Transverse colon (tissue), 4 donors: ENCODE measurements around the gene WDR27. TPM values are rescaled to one million over a fixed set of nuclear protein-coding genes. Genes with fewer than 3 reads are reported as not detected.

ENCODE experiments used
- DNase-seq: peaks from one replicate; pipeline ENCODE4 v3.0.0-alpha.2; 2019
- H3K27ac ChIP-seq, 4 donors: fragments of 200-600 bp; sonication (generic); 2 replicates each; pipeline ENCODE4 v1.5.1; 2016 to 2018; ENCODE audit warnings: inconsistent platforms in 4 of 4
- H3K27me3 ChIP-seq: fragments of 200-600 bp; sonication (generic); 2 replicates; pipeline ENCODE4 v1.5.1; 2017; ENCODE audit warnings: inconsistent platforms
- H3K36me3 ChIP-seq, 4 donors: fragments of 200-600 bp; sonication (generic); 2 replicates each; pipeline ENCODE4 v1.5.1; 2017 to 2019; ENCODE audit warnings: inconsistent platforms in 4 of 4
- H3K4me1 ChIP-seq, 4 donors: fragments of 200-600 bp; sonication (generic); 2 replicates each; pipeline ENCODE4 v1.5.1; 2017 to 2020; ENCODE audit warnings: inconsistent platforms in 4 of 4
- H3K4me3 ChIP-seq, 4 donors: fragments of 200-600 bp; sonication (generic); 1 replicate in 1 of 4; 2 replicates in 3 of 4; pipeline versions ENCODE4 v1.5.1 to v1.6.1; 2017 to 2019; ENCODE audit warnings: inconsistent platforms in 4 of 4
- H3K9me3 ChIP-seq, 2 donors: fragments of 200-600 bp; sonication (generic); 2 replicates each; pipeline ENCODE4 v1.5.1; 2017 to 2019; ENCODE audit warnings: inconsistent platforms in 2 of 2
- EP300 ChIP-seq: sonication (generic); formaldehyde crosslinking; IDR thresholded peaks from one replicate; pipeline ENCODE4 v1.6.1; 2017; ENCODE audit warnings: antibody characterized with exemption, low read depth
- POLR2A ChIP-seq: fragments of 450-650 bp; IDR thresholded peaks from one replicate; pipeline ENCODE4 v1.6.1; 2016; ENCODE audit warnings: antibody characterized with exemption, mild to moderate bottlenecking, moderate library complexity
- POLR2AphosphoS5 ChIP-seq, 3 donors: sonication (generic); formaldehyde crosslinking; IDR thresholded peaks; one replicate each; pipeline ENCODE4 v1.6.1; 2016; ENCODE audit warnings: antibody characterized with exemption in 3 of 3
- WGBS, 2 donors: methylation state at CpG; one replicate each; pipeline ENCODE4 v1.1.5; 2018; ENCODE audit warnings: low coverage in 1 of 2; 5-methylcytosine and 5-hydroxymethylcytosine counted together
- in situ Hi-C, 4 donors: fragments of 200-750 bp; cut with MboI; loops; one replicate each; pipeline versions ENCODE4 v1.15.0 to v1.15.1; 2017; ENCODE audit warnings: low sequenced_read_pairs in 3 of 4, low pct_ligation_motif_present in 1 of 4, low pct_unique_long_range_greater_than_20kb in 1 of 4
- intact Hi-C: fragments of 100-400 bp; cut with DNase I; formaldehyde crosslinking; loops from one replicate; pipeline ENCODE4 v1.15.1; 2023; ENCODE audit warnings: low total_unique reads
- total RNA-seq, 4 donors: library from RNA; depleted of rRNA; stranded (reverse); fragments of >200 nt; gene quantifications; one replicate each; pipeline ENCODE4 v1.1.0, GENCODE V29; 2016
- TF ChIP-seq, protein P1 (sequence below), 5 experiments: fragments of 200-600 bp in 3 of 5; fragments of 450-650 bp in 2 of 5; sonication (generic) in 3 of 5; IDR thresholded peaks; 1 replicate in 2 of 5; 2 replicates in 3 of 5; pipeline ENCODE4 v1.5.1; 2016 to 2017; ENCODE audit warnings: antibody characterized with exemption in 5 of 5, inconsistent platforms in 3 of 5, mild to moderate bottlenecking in 2 of 5, moderate library complexity in 1 of 5

Gene WDR27
- total RNA-seq, 4 donors from 2014 or later, result 44.9 to 75.0 (median 57.0) TPM

DNA sequence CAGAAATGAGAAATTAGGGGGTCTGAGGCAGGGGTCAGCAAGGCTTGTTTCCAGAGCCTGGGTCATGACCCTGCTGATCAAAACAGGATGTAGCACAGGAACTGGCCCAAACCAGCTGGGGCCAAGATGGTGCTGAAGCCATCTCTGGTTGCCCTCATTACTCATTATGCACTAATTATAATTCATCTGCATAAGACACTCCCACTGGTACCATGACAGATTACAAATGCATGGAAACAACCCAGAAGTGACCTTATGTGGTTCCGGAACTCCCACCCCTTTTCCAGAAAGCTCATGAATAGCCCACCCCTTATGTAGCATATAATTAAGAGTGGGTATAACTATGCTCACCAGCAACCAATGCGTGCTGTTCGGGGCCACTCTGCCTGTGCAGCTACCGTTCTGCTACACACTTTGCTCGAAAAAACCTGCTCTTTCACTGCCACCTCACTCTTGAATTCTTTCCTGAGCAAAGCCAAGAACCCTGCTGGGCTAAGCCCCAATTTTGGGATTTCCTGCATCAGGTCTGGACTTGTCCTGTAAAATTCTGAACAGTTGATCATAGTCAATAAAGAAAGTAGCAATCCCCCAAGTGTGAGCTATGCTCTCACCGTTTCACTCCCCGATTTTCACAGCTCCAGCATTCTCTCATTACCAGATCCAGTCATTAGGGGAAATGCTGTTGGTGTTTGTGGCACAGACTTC, 122.3 kb downstream of the WDR27 start:
- Histone ChIP-seq H3K9me3 (peaks cover 0 to 2% of the 10 kb centered on the region in 2 donors), H3K4me1 (no peaks in the 10 kb centered on the region), H3K4me3 (no peak overlapping the region), H3K36me3 (no peaks in the 10 kb centered on the region), H3K27ac (no peak overlapping the region), H3K27me3 (no peaks in the 10 kb centered on the region)
- WGBS, 2 donors, result 95 to 100% methylated on average over 2 to 7 of the region's 7 CpGs
- DNase-seq, result no peak
- in situ Hi-C loops, result no loop called here
- TF ChIP-seq EP300 (no peak), POLR2AphosphoS5 (IDR thresholded peaks at IDR 0.05) (no peak), POLR2A (no peak)
- TF ChIP-seq, protein P1, sequence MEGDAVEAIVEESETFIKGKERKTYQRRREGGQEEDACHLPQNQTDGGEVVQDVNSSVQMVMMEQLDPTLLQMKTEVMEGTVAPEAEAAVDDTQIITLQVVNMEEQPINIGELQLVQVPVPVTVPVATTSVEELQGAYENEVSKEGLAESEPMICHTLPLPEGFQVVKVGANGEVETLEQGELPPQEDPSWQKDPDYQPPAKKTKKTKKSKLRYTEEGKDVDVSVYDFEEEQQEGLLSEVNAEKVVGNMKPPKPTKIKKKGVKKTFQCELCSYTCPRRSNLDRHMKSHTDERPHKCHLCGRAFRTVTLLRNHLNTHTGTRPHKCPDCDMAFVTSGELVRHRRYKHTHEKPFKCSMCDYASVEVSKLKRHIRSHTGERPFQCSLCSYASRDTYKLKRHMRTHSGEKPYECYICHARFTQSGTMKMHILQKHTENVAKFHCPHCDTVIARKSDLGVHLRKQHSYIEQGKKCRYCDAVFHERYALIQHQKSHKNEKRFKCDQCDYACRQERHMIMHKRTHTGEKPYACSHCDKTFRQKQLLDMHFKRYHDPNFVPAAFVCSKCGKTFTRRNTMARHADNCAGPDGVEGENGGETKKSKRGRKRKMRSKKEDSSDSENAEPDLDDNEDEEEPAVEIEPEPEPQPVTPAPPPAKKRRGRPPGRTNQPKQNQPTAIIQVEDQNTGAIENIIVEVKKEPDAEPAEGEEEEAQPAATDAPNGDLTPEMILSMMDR (IDR thresholded peaks at IDR 0.05), result no peak
- intact Hi-C loops, result no loop called here

DNA sequence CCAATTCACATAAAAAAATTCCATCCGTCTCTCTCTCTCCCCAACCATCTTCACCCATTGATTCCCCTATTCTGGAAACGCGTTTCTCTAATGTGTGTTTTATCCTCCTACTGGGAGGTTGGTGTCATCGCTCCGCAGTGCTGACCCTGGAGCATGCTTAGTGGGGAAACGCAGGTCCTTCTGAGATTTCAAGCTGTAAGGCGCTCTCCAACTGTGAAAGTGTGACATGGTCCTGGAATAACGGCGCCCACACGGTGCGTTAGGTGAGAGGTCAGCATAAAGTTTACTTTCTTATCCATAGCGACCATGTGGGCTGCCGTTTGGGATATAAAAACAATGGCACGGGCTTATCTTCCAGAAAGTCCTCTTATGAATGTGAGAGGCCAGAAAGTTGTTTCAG, 123.9 kb downstream of the WDR27 start:
- in situ Hi-C loops, result no loop called here
- Histone ChIP-seq H3K27ac (no peak overlapping the region), H3K4me1 (no peaks in the 10 kb centered on the region), H3K9me3 (no peaks in the 10 kb centered on the region), H3K4me3 (peak overlapping the region in 1 of 4 donors; percentile 9), H3K27me3 (no peaks in the 10 kb centered on the region), H3K36me3 (no peaks in the 10 kb centered on the region)
- intact Hi-C loops, result no loop called here
- no peak for DNase-seq
- no peak for TF ChIP-seq POLR2A
- no peak for TF ChIP-seq EP300
- TF ChIP-seq POLR2AphosphoS5 (IDR thresholded peaks at IDR 0.05), result no peak
- TF ChIP-seq, protein P1 (IDR thresholded peaks at IDR 0.05), result no peak
- WGBS, 2 donors, result 87 to 92% methylated on average over 10 to 14 of the region's 14 CpGs

DNA sequence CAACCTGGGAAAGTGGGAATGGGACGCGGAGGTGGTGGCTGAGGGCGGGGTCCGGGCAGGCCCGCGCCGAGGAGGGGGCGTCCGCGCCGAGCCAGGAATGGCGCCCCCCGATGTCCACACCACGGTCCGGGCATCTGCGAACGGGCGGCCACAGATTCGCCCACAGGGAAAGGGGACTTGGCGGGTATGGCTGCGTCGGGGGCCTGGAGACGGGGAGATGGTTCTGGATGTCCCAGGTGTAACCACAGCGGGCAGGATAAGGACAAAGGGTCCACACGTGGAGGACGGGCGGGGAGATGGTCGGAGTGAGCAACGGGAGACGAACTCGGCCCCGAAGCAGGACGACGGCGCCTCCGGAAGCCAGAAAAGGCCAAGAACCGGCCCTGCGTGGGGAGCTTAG, 124.6 kb downstream of the WDR27 start:
- peak overlapping the region in 1 of 4 donors; percentile 9 for H3K4me3 ChIP-seq
- no peaks in the 10 kb centered on the region for H3K4me1 ChIP-seq
- H3K36me3 ChIP-seq, result no peaks in the 10 kb centered on the region
- TF ChIP-seq, protein P1 (IDR thresholded peaks at IDR 0.05), result no peak
- TF ChIP-seq EP300, result no peak
- TF ChIP-seq POLR2AphosphoS5 (IDR thresholded peaks at IDR 0.05), result no peak
- no peak for TF ChIP-seq POLR2A
- intact Hi-C loops (no loop called here), in situ Hi-C loops (no loop called here)
- H3K27me3 ChIP-seq, result no peaks in the 10 kb centered on the region
- no peaks in the 10 kb centered on the region for H3K9me3 ChIP-seq
- DNase-seq, result no peak
- H3K27ac ChIP-seq, result no peak overlapping the region
- 74 to 89% methylated on average over 36 to 37 of the region's 38 CpGs for WGBS, 2 donors

DNA sequence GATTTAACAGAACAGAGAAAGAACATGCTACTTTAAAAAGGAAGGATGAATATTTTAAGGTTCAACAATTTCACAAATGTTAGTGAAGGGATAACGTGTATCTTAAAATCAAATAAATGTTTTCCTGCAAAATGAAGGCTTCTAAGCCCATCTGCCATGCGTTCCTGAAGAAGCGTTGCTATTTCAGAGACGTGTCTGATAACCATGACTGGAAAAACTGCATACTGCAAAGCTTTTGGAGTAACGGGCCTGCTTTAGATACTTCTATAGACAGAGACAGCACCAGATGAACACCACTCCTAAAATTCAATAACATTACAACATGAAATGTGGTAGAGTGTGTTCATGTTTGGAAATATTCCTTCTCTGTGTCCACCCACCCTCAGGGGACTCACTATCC, 126.0 kb downstream of the WDR27 start:
- in situ Hi-C loops (no loop called here), intact Hi-C loops (no loop called here)
- Histone ChIP-seq H3K27ac (no peak overlapping the region), H3K36me3 (no peaks in the 10 kb centered on the region), H3K9me3 (no peaks in the 10 kb centered on the region), H3K4me3 (no peak overlapping the region), H3K27me3 (no peaks in the 10 kb centered on the region), H3K4me1 (no peaks in the 10 kb centered on the region)
- no peak for TF ChIP-seq POLR2A
- TF ChIP-seq EP300, result no peak
- no peak for TF ChIP-seq POLR2AphosphoS5 (IDR thresholded peaks at IDR 0.05)
- TF ChIP-seq, protein P1 (IDR thresholded peaks at IDR 0.05), result no peak
- no peak for DNase-seq
- WGBS, 2 donors, result 94 to 100% methylated on average over 5 of the region's 5 CpGs
